Forelimb muscle (tissue), 1 donor: ENCODE data around the gene FAT3. TPM values are rescaled to one million over a fixed set of nuclear protein-coding genes. Genes with fewer than 3 reads are reported as not detected.
A peak's percentile ranks its signal among the peaks of the same experiment; 100 is the strongest.

ENCODE experiments used
- DNase-seq: peaks from one replicate; pipeline ENCODE4 v3.0.0-alpha.2; 2013; ENCODE audit warnings: low read depth
- polyA plus RNA-seq: library from polyadenylated mRNA; unstranded; fragments of 120-200 nt; gene quantifications from one replicate; pipeline ENCODE4 v1.2.1, GENCODE V29; 2013; ENCODE audit not compliant: insufficient read length

Gene FAT3
- 1.8 TPM for polyA plus RNA-seq

DNA sequence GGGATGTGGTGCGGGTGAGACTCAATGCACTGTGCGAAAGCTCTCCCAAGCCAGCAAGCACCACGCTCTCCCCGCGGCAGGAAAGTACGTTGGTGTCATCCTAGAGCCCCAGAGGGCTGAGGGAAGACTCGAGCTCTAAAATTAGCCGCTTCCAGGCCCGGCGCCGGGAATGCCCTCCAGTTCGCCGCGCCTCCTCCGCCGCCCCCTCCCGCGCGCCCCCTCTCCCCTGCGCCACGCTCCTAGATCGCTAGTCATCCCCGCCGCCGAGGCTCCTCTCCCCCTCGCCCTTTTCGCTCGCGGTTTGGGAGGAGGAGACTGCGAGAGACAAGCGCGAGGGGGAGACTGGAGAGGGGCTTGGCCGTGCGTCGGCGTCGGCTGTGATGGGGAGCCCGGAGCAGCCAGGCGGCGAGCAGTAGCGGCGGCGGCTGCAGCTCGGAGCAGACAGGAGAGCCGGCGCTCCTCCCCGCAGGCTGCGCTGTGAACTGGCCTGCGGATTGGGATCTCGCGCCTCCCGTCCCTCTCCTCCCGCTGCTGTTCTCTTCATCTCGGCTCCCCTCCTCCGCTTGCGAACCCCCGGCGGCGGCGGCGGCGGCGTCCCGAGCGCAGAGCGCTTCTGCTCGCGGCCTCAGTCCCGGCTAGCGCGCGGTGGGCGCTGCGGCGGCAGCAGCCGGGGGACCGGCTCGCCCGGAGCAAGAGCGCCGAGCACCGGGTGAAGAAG lies at the start of gene FAT3:
TSS of gene FAT3 (plus strand) at position 412 of the 718 bp plus-strand sequence. CDS start 127,295 bp downstream, outside the sequence.
- DNase-seq: peak; percentile 20

DNA sequence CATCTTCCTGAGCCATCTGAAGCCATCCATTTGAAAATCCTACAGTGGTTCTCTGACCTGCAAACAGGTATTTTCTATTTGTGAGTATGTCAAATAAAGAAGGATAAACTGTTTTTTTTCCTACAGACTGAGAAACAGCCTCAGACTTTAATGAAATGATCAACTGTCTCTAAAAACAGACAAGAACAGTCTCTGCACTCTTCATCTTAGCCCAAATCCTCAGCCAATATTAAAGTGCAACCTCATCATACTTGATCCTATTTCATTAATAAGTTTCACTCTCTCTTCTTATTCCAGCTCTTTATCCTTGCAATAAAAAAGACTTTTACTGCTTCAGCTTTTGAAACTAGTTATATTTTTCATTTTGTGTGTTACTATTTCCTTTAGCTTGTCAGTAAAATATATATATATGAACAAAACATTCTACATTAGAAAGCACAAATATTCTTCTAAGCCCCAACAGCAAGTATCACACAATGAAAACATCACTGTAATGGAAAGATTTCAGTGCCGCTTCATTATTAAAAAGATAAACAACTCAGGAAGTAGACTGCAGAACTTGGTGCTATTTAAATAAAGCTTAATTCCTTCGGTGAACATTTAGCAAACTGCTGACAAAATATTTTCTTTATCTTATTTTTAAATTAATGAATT lies 45.5 kb upstream of the FAT3 start:
- no peak for DNase-seq

DNA sequence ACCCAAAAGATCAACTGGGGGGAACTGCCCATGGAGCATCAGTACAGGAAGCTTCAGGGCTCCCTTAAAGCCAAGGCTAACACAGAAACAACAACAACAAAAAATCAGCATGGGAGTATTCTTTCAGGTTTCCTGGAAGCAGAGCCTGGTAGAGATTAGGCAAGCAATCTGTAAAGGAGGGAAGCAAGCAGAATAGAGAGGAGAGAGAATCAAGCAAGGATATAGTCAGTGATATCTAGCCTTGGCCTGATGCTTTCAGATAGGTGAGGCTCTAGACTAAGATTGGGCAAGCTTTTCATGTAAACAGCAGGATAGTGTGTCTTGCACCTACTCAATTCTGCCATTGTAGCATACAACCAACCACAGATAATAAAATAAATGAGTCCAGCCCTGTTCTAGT lies 44.4 kb upstream of the FAT3 start:
- no peak for DNase-seq

DNA sequence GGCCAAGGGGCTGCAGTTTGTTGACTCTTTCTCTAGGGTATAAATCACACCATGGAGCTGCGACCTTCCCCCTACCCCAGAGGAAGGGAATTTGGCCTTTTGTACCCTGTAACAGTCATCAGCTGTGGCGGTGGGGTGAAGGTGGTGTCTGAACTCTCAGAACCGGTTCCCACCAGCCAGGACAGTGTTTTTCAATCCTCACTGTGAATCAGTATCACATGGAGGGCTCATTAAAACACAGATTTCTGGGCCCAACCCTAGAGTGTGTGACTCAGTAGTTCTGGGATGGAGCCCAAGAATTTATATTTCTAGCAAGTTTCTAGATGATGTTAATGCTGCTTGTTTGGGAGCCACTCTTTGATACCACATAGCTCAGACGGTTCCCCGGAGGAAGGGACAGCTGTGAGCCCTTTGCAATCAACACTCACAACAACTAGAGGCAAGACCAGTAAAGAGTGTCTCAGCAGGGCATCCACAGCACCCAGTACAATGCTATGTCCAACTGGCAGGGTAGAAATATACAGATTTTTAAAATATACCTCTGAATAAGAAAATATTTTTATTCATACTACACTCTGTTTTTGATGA lies 43.9 kb upstream of the FAT3 start:
- DNase-seq: no peak

DNA sequence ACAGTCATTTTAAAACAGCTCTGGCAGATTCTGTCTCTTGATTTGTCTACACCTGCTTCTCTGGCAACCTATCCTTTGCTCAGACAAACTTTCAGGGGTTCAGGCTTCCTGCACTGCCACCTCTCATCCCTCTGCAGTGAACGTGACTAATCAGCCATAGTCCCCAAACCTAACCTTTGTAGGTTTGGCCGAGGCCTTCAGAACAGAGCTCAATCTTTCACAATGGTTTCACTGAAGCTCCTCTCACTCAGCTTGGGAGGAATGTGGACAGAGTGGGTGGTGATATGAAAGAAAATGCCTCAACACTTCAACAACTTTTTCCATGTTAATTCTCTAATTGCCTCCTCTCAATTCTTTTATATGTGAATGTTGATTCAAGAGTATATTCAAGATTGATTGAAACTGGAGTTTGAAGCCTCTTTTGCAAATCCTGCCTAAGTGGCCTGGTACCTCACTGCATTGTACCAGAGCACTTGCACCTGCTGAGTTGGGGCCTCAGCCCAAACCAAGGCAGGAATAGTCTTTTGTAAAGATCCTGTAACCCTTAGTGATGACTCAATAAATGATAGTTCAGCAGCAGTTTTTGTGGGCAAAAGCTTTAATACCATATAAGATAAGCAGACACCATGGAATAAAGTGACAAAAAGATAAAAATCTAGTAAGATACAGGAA lies 33.9 kb upstream of the FAT3 start:
- no peak for DNase-seq

DNA sequence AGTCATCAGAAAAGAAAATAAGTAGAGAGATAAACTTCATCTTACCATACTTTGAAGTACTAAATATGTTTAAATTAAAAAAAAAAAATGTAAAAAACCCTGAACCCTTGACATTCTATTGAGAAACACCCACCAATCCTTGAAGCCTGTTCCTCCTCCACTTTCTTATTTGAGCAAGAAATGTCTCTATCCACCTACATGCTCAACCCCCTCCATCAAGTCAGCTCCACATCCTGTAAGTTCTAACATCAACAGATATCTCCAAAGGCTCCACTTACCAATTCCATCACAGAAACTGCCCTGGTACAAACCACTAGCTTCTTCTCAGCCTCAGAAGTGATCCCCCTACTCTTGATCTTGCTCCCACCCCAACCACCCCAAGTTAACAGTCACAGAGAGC lies 32.5 kb upstream of the FAT3 start:
- no peak for DNase-seq

DNA sequence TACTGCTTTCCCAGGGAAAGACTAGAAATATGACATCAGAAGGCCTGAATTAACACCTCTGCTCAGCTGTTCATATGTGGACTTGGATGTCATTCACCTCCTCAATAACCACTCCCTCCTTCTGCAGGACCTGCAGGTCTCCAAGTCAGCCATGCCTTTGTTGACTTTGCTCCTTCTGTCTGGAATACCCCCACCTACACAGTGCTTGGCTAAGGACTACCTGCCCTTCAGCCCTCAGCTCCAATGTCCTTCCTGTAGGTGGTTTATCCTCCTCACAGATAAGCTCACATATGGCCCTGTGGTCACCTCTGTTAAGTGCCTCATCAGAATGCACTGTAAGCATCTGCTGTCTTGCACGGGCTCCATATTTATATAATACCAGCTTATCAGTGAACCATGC lies 26.4 kb upstream of the FAT3 start:
- no peak for DNase-seq

DNA sequence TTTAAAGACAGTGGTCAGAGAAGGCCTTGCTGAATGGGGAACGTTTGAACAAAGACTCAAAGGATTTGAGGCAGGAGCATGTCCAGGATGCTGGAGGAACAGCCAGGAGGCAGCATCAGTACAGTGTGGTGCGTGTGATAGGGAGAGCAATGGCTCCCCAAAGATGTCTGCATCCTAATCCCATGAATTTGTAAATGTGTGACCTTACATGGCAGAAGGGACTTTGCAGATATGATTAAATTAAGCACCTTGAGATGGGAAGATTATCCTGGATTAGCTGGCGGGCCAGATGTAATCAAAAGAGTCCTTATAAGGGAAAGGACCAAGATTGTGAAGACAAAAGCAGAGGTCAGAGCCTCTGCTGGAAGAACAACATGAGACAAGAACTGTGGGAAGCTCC lies 24.6 kb upstream of the FAT3 start:
- no peak for DNase-seq

DNA sequence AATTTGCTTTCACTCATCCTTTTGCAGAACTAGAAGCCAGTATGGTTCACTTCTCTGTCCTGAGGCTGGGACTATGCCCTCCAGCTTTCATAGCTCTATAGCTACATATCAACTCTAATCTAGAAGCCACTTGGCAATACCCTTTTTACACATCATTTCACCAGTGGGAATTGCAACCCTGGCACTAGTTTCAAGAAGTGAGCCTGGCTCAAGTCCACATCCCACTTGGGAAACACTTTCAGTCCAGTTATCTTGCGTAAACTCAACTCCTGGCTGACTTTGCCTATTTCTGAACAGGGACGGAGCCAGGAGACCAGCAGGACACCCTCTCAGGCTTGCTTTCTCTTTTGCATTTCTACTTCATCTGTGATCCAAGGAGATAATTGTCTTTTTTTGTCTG lies 19.9 kb upstream of the FAT3 start:
- DNase-seq: no peak

DNA sequence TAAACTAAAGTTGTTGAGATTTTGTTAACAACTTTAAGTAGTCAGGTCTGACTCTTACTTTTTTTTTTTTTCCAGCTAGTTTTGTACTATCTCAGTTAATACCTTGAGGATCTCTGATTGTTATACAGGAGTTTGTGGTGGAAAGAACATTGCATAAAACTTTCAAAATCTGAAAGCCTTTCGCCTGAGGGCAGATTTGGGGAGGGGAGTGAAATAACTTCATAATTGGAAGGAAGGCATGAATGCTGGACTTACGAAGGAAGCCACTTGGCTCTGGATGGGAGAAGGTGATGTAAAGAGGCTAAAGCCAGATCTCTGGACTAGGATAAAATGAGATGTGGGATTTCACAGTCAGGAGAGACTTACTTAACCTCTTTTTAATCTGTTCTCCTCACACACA lies 18.2 kb upstream of the FAT3 start:
- no peak for DNase-seq

DNA sequence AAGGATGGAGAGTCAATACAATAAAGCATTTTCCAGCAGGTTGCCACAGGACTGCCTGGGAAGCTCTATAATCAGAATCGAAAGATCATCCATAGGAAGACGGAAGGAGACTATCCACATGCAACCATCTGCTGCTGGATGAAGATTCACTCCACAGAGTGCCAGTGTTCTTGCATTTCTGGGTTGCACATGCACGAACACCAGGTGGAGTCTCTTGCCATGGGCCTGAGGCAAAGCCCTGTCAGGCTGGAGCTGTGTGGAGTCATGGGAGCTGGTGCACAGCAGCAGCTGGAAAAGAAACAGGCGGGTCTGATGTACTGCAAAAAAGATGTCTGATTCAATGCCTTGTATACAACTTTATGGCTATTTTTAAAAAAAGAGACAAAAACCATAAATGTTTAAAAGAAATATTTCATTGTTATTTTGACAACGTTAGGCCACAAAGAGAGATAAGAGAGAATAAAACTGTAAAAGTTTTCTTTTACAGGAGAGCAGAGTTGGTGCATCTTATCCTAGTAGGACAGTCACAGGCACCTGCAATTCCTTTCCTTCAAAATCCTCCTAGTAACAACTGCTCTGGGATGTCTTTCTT lies 12.9 kb upstream of the FAT3 start:
- DNase-seq: no peak

DNA sequence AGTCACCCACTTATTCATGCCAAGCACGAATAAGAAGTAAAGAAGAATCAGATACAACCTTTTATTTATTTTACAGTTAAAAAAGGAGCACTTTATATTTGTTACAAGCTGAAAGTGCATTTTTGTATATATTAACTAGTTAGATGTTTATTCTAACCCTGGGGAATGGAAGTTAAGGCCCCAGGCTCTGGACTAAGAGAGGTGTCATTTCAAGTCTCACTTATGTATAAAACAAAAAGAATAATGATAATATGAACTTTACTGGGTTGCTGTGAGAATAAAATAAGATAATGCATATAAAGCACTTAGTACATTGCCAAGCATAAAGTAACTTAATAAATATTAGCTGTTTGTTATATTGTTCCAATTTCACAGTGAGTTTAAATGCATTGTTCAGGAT lies 12.1 kb upstream of the FAT3 start:
- no peak for DNase-seq

DNA sequence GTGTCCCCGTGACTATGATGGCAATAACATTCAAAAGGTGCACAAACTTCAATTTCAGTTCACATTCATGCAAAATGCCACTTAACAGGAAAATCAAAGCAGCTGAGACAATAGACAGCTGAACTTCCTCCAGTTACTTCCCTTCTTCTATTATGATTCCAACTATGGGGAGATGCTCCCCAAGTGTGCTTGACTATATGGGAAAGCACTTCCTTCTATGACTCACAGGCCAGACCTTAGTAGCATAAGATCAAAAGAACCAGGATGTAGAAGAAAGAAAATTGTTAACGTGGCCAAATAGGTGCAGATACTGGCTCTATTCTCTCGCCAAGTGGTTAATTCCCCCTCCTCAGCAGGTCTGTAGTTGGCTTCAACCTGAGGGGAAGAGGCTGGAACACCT lies 7.8 kb upstream of the FAT3 start:
- no peak for DNase-seq

DNA sequence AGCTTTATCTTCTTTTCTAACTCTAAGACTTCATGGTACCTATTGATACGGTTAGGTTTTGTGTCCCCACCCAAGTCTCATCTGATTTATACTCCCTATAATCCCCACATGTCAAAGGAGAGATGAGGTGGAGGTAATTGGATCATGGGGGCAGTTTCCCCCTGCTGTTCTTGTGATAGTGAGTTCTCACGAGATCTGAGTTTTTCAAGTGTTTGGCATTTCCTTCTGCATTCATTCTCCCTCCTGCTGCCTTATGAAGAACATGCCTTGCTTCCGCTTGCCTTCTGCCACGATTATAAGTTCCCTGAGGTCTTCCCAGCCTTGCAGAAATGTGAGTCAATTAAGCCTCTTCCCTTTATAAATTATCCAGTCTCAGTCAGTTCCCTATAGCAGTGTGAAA lies 5.1 kb upstream of the FAT3 start:
- no peak for DNase-seq

DNA sequence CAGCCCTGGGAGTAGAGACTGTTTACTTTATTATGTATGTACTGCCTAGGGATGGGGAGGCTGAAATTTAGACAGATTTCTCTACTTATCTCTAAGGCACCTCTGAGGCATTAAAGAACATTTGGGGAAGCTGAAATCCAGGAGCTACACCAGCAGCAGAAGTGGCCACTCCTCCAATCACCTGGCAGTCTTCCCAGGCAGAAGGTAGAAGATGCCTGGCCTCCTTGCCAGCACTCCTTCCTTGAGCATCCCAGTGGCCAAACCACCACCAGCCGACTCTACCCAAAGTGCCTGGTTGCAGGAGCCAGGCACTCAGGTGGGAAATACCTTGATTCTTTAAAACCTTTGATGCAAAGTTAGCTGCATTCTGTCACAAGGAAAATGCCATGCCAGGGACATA lies 1.9 kb upstream of the FAT3 start:
- no peak for DNase-seq

DNA sequence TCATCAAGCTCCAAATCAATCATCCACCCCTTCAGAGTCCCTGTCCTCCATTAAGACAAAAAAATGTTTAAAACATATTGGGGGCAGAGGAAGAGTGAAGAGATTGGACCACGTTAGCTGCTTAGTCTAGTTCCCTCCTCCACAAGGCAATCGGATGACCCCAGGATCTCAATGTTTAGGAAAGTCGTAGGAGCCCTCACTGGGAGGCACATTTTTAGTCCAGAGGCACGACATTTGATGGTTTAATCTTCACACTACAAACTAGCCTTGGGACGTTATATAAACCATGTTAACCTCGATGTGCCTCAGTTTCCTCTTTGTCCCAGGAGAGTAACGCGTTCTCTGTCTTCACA lies 588 bp upstream of the FAT3 start:
- DNase-seq: no peak

DNA sequence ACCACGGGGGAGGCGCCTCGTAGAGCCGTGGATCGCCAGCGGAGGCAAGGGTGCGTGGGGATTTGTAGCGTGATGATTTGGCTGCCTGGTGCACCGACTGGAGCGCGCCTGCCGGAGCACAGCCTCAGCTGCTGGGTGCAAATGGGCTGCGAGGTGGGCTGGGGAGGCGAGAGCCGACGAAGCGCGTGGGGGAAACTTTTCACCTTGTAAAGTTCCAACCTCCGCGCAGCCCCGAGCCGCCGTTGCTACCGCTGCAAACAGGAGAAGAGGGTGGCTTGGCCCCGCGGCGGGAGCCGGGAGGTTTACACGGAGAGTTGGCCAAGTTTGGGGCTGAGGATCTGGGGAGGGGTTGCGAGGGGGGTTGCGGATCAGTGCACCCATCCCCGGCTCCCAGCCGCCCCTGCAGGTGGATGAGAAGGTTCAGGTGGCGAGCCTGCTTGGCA lies 528 bp downstream of the FAT3 start:
- no peak for DNase-seq

DNA sequence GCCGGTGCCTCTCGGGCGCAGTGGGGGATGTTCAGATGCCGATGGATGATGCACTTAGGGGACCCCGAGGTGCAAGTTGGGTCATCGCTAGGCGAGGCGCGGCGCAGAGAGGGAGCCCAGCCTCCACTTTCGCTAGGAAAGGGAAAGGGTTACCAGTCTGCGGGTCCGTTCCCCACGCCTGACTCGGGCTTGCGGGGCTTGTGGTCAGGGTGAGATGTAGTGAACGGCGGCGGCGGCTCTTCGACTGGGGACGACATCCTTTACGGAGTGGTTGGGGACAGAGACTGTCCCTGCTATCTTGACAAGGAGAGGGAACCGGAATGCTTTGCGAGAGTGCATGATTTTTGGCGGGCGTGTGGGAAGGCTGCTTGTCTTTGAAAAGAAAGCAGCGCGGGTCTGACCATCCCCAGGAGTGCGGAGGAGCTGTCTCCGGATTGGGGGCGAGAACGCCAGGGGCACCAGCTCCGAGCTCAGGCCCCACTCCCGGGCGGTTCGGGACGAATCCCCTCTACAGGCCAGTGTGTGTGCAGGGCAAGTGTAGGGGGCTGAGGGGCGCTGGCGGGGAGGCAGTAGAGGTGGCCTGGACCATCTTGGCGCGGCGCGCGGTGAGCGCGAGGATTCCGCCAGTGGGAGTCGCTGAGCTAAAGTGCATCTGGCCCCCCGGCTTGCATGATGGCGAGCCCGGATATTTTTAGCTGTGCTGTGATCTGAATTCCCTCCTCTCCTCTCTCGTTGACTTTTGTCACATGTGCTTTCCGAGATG lies 1.1 kb downstream of the FAT3 start:
- no peak for DNase-seq

DNA sequence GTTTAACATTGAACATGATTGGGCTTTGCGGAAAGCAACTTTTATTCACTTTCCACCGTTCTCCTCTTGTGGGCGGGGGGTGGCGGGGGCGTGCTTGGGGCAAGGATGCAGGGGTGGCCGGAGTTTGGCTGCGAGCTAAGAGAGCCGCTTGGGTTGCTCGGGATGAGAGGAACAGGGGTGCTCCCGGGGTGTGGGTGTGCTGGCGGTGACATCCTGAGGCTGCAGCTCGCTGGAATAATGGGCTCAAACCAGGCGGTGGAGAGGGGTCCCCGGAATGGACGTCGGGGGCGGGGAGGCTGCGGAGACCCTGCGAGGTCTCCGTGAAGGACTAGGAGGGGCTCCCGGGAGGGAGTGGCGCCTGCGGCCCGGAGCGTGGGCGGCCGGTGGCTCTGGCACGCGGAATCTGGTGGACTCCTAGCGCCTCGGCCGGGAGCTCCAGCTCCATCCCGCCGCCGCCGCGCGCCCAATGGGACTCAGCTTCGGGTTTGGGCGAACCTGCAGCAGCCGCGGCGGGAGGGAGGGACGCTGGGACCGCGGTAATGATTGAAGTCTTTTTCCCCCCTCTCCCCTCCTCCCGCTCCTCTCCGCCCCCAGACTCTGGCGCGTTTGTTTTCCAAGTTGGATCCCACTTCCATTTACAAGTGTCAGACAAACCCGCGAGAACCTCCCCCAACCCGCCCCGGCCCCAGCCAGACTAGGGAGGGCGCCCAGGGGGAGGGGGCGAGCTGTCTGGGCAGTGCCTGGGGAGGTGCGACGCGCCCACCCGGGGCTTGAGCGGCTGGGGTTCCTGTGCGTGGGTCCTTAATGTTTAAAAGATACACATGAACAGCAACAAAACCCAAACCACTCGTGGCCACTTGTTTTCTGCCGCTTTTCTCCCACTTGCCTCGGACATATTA lies 2.0 kb downstream of the FAT3 start:
- no peak for DNase-seq

DNA sequence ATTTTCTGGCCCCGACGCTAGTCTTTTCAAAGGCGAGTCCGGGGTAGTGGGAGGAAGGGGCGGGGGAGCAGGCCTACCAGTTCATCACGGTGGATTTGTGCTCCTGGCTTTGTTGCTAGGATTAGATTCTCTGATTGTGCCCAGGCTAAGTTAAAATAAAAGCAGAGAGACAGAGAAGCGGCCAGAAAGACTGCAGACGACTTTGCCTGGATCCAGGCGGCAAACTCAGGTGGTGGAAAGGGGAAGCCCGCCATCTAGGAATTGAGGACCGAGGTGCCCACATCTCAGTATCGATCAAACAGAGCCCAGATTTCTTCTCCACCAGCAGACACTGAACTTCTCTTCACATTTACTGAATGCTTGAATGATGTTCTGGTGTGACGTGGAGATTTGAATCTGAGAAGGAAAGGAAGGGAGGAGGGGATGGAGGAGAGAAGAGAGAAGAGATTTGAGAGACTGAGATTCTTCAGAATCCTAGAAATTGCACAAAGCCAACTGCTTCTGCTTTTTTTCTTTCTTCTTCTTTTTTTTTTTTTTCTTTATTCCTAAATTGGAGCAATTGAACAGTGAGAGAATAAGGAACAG lies 2.7 kb downstream of the FAT3 start:
- DNase-seq: no peak
